KOPT-K1 (cell line): ENCODE data around the gene PIP4K2A.

Experiments
- H3K27ac ChIP-seq: fragments of 200-600 bp; sonication (generic); 2 replicates; pipeline ENCODE4 v1.5.1; 2016; ENCODE audit warnings: antibody characterized with exemption, mild to moderate bottlenecking, low read depth, low read length; ENCODE audit not compliant: poor library complexity, severe bottlenecking
- H3K36me3 ChIP-seq: fragments of 200-600 bp; sonication (generic); 2 replicates; pipeline ENCODE4 v1.5.1; 2017; ENCODE audit warnings: antibody characterized with exemption, mild to moderate bottlenecking, low read length, moderate library complexity; ENCODE audit not compliant: insufficient read depth
- H3K9me3 ChIP-seq: fragments of 200-600 bp; sonication (generic); 2 replicates; pipeline ENCODE4 v1.5.1; 2017; ENCODE audit warnings: antibody characterized with exemption, low read length, mild to moderate bottlenecking; ENCODE audit not compliant: insufficient read depth, poor library complexity, severe bottlenecking

The PIP4K2A gene

GRCh38 chr10:22634093-22634492, 80.3 kb downstream of the PIP4K2A start:
- Histone ChIP-seq H3K27ac (no peak overlapping the region), H3K36me3 (no peaks in the 10 kb centered on the region), H3K9me3 (no peaks in the 10 kb centered on the region)

GRCh38 chr10:22633528-22633927, 80.8 kb downstream of the PIP4K2A start:
- Histone ChIP-seq H3K27ac (no peak overlapping the region), H3K9me3 (no peaks in the 10 kb centered on the region), H3K36me3 (no peaks in the 10 kb centered on the region)

GRCh38 chr10:22633106-22633505, 81.3 kb downstream of the PIP4K2A start:
- Histone ChIP-seq H3K9me3 (no peaks in the 10 kb centered on the region), H3K27ac (no peak overlapping the region), H3K36me3 (no peaks in the 10 kb centered on the region)

- no peaks in the 10 kb centered on the region for H3K36me3 ChIP-seq
- no peaks in the 10 kb centered on the region for H3K9me3 ChIP-seq
- H3K27ac ChIP-seq: no peak overlapping the region
Measured at GRCh38 chr10:22631646-22632278, 82.6 kb downstream of the PIP4K2A start.

- Histone ChIP-seq H3K9me3 (no peaks in the 10 kb centered on the region), H3K27ac (peak overlapping the region; percentile 71), H3K36me3 (no peaks in the 10 kb centered on the region)
Measured at GRCh38 chr10:22631185-22631584, 83.2 kb downstream of the PIP4K2A start.

- Histone ChIP-seq H3K27ac (peak overlapping the region; percentile 71), H3K9me3 (no peaks in the 10 kb centered on the region), H3K36me3 (no peaks in the 10 kb centered on the region)
Measured at GRCh38 chr10:22630234-22631174, 83.9 kb downstream of the PIP4K2A start.

DNA sequence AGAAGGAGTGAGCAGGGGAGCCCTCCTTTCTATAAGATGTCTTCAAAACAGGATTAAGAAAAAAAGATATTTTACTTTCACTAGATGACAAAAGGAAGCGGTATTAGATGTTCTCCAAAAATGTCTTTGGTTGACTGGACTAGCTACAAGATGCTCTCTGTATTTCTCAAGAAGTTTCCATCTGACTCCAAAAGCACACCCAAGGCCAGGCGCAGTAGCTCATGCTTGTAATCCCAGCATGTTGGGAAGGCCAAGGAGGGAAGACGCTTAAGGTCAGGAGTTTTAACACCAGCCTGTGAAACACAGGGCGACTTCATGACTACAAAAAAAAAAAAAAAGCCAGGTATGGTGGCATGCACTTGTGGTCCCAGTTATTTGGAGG, 84.5 kb downstream of the PIP4K2A start:
- no peaks in the 10 kb centered on the region for H3K9me3 ChIP-seq
- peak overlapping the region; percentile 71 for H3K27ac ChIP-seq
- no peaks in the 10 kb centered on the region for H3K36me3 ChIP-seq

- peak overlapping the region; percentile 71 for H3K27ac ChIP-seq
- no peaks in the 10 kb centered on the region for H3K36me3 ChIP-seq
- H3K9me3 ChIP-seq: no peaks in the 10 kb centered on the region
Measured at GRCh38 chr10:22629126-22629525, 85.3 kb downstream of the PIP4K2A start.

GRCh38 chr10:22628309-22628708, 86.1 kb downstream of the PIP4K2A start:
- H3K36me3 ChIP-seq: no peaks in the 10 kb centered on the region
- H3K27ac ChIP-seq: peak overlapping the region; percentile 3
- H3K9me3 ChIP-seq: no peaks in the 10 kb centered on the region

DNA sequence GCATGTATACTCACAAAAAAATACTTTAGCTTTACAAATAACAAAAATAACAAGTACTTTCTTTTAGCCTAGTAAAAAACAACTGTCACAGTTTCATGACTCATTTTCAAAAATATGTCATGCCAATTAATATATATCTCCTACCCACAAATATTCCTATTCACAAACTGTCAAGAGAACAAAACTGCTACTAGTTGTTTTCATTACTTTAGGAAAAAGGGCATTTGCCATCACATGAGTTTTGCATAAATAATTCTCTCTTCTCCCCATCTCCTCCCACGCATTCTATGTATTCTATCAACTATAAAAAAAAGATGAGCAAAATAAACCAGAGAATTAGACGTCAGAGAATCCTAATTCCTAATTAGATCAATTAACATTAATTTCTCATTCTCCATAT, 87.6 kb downstream of the PIP4K2A start:
- Histone ChIP-seq H3K36me3 (no peaks in the 10 kb centered on the region), H3K27ac (no peak overlapping the region), H3K9me3 (no peaks in the 10 kb centered on the region)

DNA sequence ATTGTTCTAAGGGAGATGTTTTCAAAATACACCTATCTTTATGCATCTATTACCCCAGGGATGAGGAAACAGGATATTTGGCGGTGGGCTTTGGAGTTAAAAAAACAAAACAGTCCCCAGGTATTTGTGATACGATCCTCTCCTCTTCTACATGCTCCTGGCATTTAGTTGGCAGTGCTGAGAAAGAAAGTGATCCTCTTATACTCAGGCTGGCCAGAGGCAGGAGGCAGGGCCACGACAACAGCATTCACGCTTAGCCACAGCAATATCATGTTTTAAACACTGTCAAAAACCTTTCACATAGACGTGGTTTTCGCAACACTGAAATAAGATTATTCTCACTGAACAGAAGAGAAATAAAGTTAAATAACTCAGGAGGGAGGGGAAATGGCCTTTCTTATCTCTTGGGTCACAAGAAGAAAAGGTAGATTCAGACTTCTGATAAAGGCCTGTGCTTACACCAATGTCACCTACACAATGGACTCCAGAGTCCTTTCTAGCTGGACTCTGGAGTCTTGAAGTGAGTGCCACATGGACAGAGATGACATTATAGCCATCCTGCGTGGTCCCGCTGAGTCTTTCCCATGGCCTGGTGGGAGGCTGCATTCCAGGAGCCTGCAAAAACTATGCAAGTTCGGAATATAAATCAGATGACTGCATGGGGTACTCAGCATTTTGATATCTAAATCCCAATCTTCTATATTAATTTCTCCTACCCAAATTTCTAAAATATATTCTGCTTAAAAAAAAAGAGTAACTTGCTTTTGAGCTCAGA, 88.7 kb downstream of the PIP4K2A start:
- Histone ChIP-seq H3K9me3 (no peaks in the 10 kb centered on the region), H3K27ac (no peak overlapping the region), H3K36me3 (no peaks in the 10 kb centered on the region)

GRCh38 chr10:22624287-22624738, 90.1 kb downstream of the PIP4K2A start:
- Histone ChIP-seq H3K36me3 (no peaks in the 10 kb centered on the region), H3K9me3 (no peaks in the 10 kb centered on the region), H3K27ac (peak overlapping the region; percentile 27)

- H3K36me3 ChIP-seq: no peaks in the 10 kb centered on the region
- no peaks in the 10 kb centered on the region for H3K9me3 ChIP-seq
- peak overlapping the region; percentile 27 for H3K27ac ChIP-seq
Measured at GRCh38 chr10:22623633-22624253, 90.6 kb downstream of the PIP4K2A start.

DNA sequence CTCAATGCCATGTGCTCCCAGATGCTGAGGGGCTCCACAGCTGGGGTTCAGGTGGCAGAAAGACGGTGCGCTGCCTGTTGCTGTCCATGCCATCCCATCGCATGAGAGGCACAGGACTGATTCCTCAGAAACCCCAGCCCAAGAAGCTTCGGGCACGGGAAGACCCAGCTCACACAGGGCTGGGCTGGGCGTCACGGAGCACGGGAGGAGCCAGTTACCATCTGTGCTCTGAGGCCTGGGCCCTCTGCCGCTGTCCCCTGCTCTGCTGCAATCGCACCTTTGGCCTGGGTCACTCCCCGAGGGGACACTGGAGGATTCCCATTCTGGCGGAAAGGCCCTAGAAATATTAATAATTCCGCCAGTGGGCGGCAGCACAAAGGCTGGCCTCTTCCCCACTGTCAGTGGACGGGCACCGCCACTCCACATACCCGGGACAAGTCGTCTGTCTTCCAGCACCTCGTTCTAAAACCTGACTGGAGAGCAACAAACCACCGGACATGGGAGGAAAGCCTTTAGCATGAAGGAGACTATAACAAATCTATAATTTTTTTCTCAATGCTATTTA, 92.1 kb downstream of the PIP4K2A start:
- Histone ChIP-seq H3K36me3 (no peaks in the 10 kb centered on the region), H3K9me3 (no peaks in the 10 kb centered on the region), H3K27ac (no peak overlapping the region)
